AG09309 (cell line): ENCODE data around the gene PRTFDC1.

Source experiments
- DNase-seq: peaks from one replicate; pipeline ENCODE4 v3.0.0-alpha.2; 2010; ENCODE audit warnings: low read depth
- H3K4me3 ChIP-seq: 2 replicates; pipeline ENCODE4 v1.5.1; 2011; ENCODE audit warnings: mild to moderate bottlenecking, low read depth, low read length, moderate library complexity; ENCODE audit not compliant: control insufficient read depth
- CTCF ChIP-seq: IDR thresholded peaks from 2 replicates; pipeline ENCODE4 v1.5.1; 2011; ENCODE audit warnings: mild to moderate bottlenecking, low read depth, low read length, inconsistent platforms; ENCODE audit not compliant: insufficient read depth, control insufficient read depth; ENCODE audit errors: missing control alignments

The PRTFDC1 gene

GRCh38 chr10:24968349-24968748 is 15.9 kb upstream of the PRTFDC1 start:
- DNase-seq: no peak
- TF ChIP-seq CTCF: no peak
- H3K4me3 ChIP-seq: no peak overlapping the region

DNA sequence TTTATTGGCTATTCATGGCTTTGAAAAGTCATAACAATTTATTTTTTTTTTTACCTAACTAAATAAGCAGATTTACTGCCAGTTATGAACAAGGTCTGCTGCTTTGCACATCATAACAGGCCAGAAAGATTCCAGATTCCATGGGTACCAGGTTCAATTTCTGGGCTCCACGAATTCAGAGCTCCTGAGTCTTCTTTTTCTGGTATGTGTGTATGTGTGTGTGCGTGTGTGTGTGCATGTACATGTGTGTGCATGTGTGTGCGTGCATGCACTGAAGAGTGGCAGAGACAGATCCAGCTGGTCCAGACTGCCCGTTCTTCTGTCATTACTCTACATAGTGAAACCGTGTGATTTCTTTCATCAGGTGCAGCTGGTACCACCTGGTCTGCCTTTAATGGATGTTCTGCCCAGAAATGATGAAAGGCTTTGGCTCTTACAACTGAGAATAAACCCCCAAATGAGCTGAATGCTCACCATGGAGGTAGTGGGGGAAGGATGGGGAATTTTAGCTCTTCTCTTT is 14.6 kb upstream of the PRTFDC1 start:
- no peak overlapping the region for H3K4me3 ChIP-seq
- no peak for TF ChIP-seq CTCF
- no peak for DNase-seq

- TF ChIP-seq CTCF: no peak
- DNase-seq: no peak
- no peak overlapping the region for H3K4me3 ChIP-seq
Measured at GRCh38 chr10:24965051-24965450, 12.6 kb upstream of the PRTFDC1 start.

GRCh38 chr10:24963521-24964041 is 11.2 kb upstream of the PRTFDC1 start:
- TF ChIP-seq CTCF: no peak
- DNase-seq: no peak
- H3K4me3 ChIP-seq: no peak overlapping the region

DNA sequence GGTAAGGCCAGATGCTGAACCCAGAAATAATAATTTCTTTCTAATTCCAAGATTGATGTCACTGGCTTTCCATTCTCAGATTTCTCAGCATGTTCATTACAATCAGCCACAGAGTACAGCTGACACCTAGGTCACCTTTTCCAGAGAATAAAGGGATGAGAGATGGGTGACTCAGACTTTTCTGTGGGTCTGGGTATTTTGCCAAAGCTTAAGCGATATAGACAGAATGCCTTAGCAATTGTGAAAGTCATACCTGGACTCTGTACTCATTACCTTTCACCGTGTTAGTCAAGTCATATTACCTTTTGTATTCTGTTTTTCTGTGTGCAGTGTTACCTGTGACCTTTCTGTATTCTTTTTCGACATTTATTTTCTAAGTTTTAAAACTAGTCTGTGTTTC is 10.6 kb upstream of the PRTFDC1 start:
- TF ChIP-seq CTCF: no peak
- H3K4me3 ChIP-seq: no peak overlapping the region
- DNase-seq: no peak

- TF ChIP-seq CTCF: no peak
- no peak for DNase-seq
- no peak overlapping the region for H3K4me3 ChIP-seq
Measured at GRCh38 chr10:24961582-24961981, 9.2 kb upstream of the PRTFDC1 start.

DNA sequence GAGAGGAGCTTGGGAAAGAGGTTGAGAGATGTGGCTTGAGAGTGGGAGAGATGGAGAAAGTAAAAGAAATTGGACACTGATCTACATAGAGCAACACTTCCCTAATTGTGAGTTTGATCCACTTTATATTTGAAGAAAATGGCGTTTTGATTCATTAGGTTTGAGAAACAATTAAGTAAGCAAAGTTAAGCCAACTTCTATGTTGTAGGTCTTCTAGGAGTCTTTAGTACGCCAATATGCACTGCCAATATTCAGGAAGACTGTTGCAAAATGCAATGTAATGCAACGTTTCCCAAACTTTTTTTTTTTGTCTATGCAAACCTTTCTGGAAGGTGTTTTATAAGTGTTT is 7.0 kb upstream of the PRTFDC1 start:
- no peak for TF ChIP-seq CTCF
- H3K4me3 ChIP-seq: no peak overlapping the region
- no peak for DNase-seq
